KMS-11 (cell line): ENCODE measurements around the gene NUAK2.
A peak's percentile ranks its signal among the peaks of the same experiment; 100 is the strongest.

ENCODE experiments used
- H2AFZ ChIP-seq: fragments of 200-600 bp; sonication (generic); 2 replicates; pipeline ENCODE4 v1.6.1; 2016; ENCODE audit warnings: antibody characterized with exemption, mixed run types, low read depth
- H3K27ac ChIP-seq: fragments of 200-600 bp; sonication (generic); 2 replicates; pipeline ENCODE4 v1.6.1; 2016; ENCODE audit warnings: mild to moderate bottlenecking, mixed run types
- H3K27me3 ChIP-seq: fragments of 200-600 bp; sonication (generic); 2 replicates; pipeline ENCODE4 v1.6.1; 2017; ENCODE audit warnings: mild to moderate bottlenecking, low read depth, mixed run types, moderate library complexity; ENCODE audit not compliant: insufficient read depth
- H3K36me3 ChIP-seq: fragments of 200-600 bp; sonication (generic); 2 replicates; pipeline ENCODE4 v1.6.1; 2017; ENCODE audit warnings: mild to moderate bottlenecking, mixed run types; ENCODE audit not compliant: insufficient read depth
- H3K4me1 ChIP-seq: fragments of 200-600 bp; sonication (generic); 2 replicates; pipeline ENCODE4 v1.6.1; 2016; ENCODE audit warnings: mild to moderate bottlenecking, low read depth, mixed run types; ENCODE audit not compliant: poor library complexity, severe bottlenecking
- H3K4me2 ChIP-seq: fragments of 200-600 bp; sonication (generic); 2 replicates; pipeline ENCODE4 v1.7.0; 2016; ENCODE audit warnings: mild to moderate bottlenecking, mixed run types
- H3K4me3 ChIP-seq: fragments of 200-600 bp; sonication (generic); IDR thresholded peaks from 2 replicates; pipeline ENCODE4 v1.6.1; 2017; ENCODE audit warnings: low read depth, low read length, mixed read lengths; ENCODE audit not compliant: insufficient read depth
- H3K79me2 ChIP-seq: fragments of 200-600 bp; sonication (generic); 2 replicates; pipeline ENCODE4 v1.6.1; 2016; ENCODE audit warnings: low read depth, mixed run types; ENCODE audit not compliant: insufficient read depth
- H3K9ac ChIP-seq: fragments of 200-600 bp; sonication (generic); 2 replicates; pipeline ENCODE4 v1.6.1; 2016; ENCODE audit warnings: mild to moderate bottlenecking, mixed run types
- H4K20me1 ChIP-seq: fragments of 200-600 bp; sonication (generic); 2 replicates; pipeline ENCODE4 v1.6.1; 2016; ENCODE audit warnings: mild to moderate bottlenecking, mixed run types; ENCODE audit not compliant: insufficient read depth
- CTCF ChIP-seq: fragments of 200-600 bp; sonication (generic); conservative IDR thresholded peaks from 2 replicates; pipeline ENCODE4 v1.6.1; 2017; ENCODE audit warnings: low read depth, mild to moderate bottlenecking, antibody characterized with exemption, low read length, moderate library complexity, mixed read lengths

NUAK2 gene

GRCh38 chr1:205317311-205317917 lies 4.1 kb downstream of the NUAK2 start:
- H3K36me3 ChIP-seq: no peaks in the 10 kb centered on the region
- peak overlapping the region; percentile 20 for H3K4me3 ChIP-seq
- H3K4me2 ChIP-seq: no peak overlapping the region; the same call in 1 of the 2 replicates
- no peaks in the 10 kb centered on the region for H4K20me1 ChIP-seq
- H2AFZ ChIP-seq: no peak overlapping the region
- no peak overlapping the region for H3K27ac ChIP-seq
- peaks cover 11% of the 10 kb centered on the region; the same call in 1 of the 2 replicates for H3K79me2 ChIP-seq
- H3K4me1 ChIP-seq: peaks cover 46% of the 10 kb centered on the region
- TF ChIP-seq CTCF: no peak
- H3K27me3 ChIP-seq: no peaks in the 10 kb centered on the region
- no peak overlapping the region for H3K9ac ChIP-seq

GRCh38 chr1:205316161-205316566 lies 5.4 kb downstream of the NUAK2 start:
- peaks cover 15% of the 10 kb centered on the region; the same call in 1 of the 2 replicates for H3K79me2 ChIP-seq
- peak overlapping the region; percentile 20 for H3K4me3 ChIP-seq
- no peaks in the 10 kb centered on the region for H3K27me3 ChIP-seq
- no peaks in the 10 kb centered on the region for H4K20me1 ChIP-seq
- no peak overlapping the region for H3K4me2 ChIP-seq
- H3K27ac ChIP-seq: no peak overlapping the region
- H3K9ac ChIP-seq: no peak overlapping the region
- no peak overlapping the region for H2AFZ ChIP-seq
- TF ChIP-seq CTCF: no peak
- H3K36me3 ChIP-seq: no peaks in the 10 kb centered on the region
- peaks cover 42% of the 10 kb centered on the region for H3K4me1 ChIP-seq

GRCh38 chr1:205315008-205315618 lies 6.4 kb downstream of the NUAK2 start:
- Histone ChIP-seq H3K79me2 (peaks cover 15% of the 10 kb centered on the region; the same call in 1 of the 2 replicates), H3K9ac (no peak overlapping the region), H3K4me2 (no peak overlapping the region), H3K27me3 (no peaks in the 10 kb centered on the region), H3K36me3 (no peaks in the 10 kb centered on the region), H3K4me1 (peaks cover 32% of the 10 kb centered on the region), H3K4me3 (no peak overlapping the region), H3K27ac (no peak overlapping the region), H2AFZ (no peak overlapping the region), H4K20me1 (no peaks in the 10 kb centered on the region)
- TF ChIP-seq CTCF: no peak

GRCh38 chr1:205313563-205314308 lies 7.8 kb downstream of the NUAK2 start:
- H3K4me2 ChIP-seq: no peak overlapping the region
- no peak overlapping the region for H3K4me3 ChIP-seq
- TF ChIP-seq CTCF: no peak
- no peak overlapping the region for H2AFZ ChIP-seq
- H3K36me3 ChIP-seq: no peaks in the 10 kb centered on the region
- no peaks in the 10 kb centered on the region for H3K27me3 ChIP-seq
- no peak overlapping the region for H3K27ac ChIP-seq
- H4K20me1 ChIP-seq: no peaks in the 10 kb centered on the region
- no peak overlapping the region for H3K9ac ChIP-seq
- peaks cover 18% of the 10 kb centered on the region for H3K4me1 ChIP-seq
- H3K79me2 ChIP-seq: peaks cover 15% of the 10 kb centered on the region; the same call in 1 of the 2 replicates
